Fibroblast of the aortic adventitia (primary cell): ENCODE measurements around the gene PLEKHG1. TPM values are rescaled to one million over a fixed set of nuclear protein-coding genes. Genes with fewer than 3 reads are reported as not detected.

Source experiments
- DNase-seq: peaks from one replicate; pipeline ENCODE4 v3.0.0-alpha.2; 2010; ENCODE audit warnings: low read depth
- H3K4me3 ChIP-seq: 2 replicates; pipeline ENCODE4 v1.5.1; 2011; ENCODE audit warnings: low read depth, mild to moderate bottlenecking, control low read depth, low read length, moderate library complexity
- total RNA-seq: library from RNA; depleted of rRNA; stranded (reverse); fragments of >200 nt; gene quantifications from 2 replicates; pipeline ENCODE4 v1.2.3, GENCODE V29; 2012; ENCODE audit warnings: low replicate concordance
- TF ChIP-seq, protein P1 (sequence below): IDR thresholded peaks from 2 replicates; pipeline ENCODE4 v1.5.1; 2011; ENCODE audit warnings: mild to moderate bottlenecking, low read length, control low read depth, inconsistent platforms; ENCODE audit not compliant: insufficient read depth

Gene PLEKHG1
- total RNA-seq, 1 donor = 3.7 TPM

DNA sequence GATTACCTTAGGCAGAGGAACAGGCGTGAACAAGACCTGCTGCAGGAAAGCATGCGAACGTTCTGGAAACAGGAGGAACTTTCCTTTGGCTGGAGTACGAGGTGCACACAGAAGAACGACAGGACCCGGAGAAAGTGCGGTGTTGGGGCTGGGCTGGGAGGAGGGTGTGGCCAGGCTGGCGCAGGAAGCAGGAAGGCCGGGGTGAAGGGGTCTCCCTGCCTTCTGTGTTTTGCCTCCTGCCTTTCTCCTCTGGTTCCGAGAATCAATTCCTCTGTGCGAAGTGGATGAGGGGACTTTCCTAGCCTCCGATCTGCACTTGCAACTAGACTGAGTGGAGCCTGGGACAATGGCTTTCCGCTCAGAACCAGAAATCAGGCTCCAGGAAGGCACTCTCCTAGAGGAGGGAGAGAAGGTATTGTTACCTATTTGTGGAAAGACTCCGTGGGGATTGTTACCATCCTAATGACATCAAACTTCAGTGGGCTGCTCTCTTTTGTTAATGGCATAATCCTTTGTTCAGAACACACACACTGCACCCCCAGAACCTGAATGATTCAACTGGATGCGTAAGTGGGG is 22.9 kb upstream of the PLEKHG1 start:
- no peak overlapping the region for H3K4me3 ChIP-seq
- no peak for DNase-seq
- TF ChIP-seq, protein P1, sequence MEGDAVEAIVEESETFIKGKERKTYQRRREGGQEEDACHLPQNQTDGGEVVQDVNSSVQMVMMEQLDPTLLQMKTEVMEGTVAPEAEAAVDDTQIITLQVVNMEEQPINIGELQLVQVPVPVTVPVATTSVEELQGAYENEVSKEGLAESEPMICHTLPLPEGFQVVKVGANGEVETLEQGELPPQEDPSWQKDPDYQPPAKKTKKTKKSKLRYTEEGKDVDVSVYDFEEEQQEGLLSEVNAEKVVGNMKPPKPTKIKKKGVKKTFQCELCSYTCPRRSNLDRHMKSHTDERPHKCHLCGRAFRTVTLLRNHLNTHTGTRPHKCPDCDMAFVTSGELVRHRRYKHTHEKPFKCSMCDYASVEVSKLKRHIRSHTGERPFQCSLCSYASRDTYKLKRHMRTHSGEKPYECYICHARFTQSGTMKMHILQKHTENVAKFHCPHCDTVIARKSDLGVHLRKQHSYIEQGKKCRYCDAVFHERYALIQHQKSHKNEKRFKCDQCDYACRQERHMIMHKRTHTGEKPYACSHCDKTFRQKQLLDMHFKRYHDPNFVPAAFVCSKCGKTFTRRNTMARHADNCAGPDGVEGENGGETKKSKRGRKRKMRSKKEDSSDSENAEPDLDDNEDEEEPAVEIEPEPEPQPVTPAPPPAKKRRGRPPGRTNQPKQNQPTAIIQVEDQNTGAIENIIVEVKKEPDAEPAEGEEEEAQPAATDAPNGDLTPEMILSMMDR = no peak

- TF ChIP-seq, protein P1 = no peak
- no peak overlapping the region for H3K4me3 ChIP-seq
- DNase-seq = no peak
Measured at GRCh38 chr6:150579611-150580010, 20.1 kb upstream of the PLEKHG1 start.

DNA sequence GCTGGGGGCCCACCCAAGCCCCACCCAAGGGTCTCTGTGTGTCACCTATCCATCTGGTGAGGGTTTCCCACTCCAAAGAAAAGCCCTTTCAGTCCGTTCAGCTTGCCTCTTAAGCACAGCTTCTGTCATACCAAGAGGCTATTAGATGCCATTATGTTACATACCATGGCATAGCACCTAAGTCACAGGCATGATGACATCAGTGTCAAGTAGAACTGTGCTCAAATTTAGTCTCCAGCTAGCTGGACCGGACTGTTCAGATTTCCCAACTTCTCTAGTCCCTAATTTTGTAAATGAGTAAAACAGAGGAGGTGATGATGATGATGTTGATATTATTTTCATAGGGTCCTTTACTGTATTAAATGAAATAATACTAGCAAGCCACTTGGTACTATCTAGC is 19.2 kb upstream of the PLEKHG1 start:
- H3K4me3 ChIP-seq = no peak overlapping the region
- TF ChIP-seq, protein P1 = no peak
- no peak for DNase-seq

DNA sequence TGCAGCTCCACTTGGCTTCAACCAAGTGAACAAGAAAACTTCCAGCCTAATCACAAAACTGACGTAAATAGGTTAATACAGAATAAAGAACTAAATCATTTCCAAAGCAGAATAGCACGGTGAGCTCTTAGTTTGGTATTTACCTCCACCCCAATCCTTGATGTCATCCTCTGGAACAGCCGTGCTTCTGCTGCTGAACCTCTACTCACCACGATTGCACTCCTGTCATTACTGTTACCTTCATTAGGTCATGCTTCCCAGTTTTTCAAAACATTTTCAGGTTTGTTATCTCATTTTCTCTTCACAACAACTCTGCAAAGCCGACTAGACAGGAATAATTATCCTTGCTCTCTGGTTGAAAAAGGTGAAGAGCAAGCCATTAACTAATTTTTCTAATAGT is 15.6 kb upstream of the PLEKHG1 start:
- DNase-seq = no peak
- H3K4me3 ChIP-seq = no peak overlapping the region
- TF ChIP-seq, protein P1 = no peak

DNA sequence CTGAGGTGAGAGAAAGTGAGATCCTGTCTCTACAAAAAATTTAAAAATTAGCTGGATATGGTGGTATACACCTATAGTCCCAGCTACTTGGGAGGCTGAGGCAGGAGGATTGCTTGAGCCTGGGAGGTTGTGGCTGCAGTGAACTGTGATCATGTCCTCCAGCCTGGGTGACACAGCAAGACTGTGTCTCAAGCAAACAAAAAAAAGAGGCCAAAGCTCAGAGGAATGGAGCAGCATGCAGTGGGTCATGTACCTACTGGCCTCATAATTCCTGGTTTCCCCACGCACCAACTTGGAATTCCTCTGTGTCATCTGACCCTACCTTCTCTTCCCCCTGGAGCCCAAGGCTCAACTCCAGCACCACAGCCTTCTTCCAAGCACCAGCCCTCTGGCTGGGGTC is 15.1 kb upstream of the PLEKHG1 start:
- TF ChIP-seq, protein P1 = no peak
- H3K4me3 ChIP-seq = no peak overlapping the region
- no peak for DNase-seq

DNA sequence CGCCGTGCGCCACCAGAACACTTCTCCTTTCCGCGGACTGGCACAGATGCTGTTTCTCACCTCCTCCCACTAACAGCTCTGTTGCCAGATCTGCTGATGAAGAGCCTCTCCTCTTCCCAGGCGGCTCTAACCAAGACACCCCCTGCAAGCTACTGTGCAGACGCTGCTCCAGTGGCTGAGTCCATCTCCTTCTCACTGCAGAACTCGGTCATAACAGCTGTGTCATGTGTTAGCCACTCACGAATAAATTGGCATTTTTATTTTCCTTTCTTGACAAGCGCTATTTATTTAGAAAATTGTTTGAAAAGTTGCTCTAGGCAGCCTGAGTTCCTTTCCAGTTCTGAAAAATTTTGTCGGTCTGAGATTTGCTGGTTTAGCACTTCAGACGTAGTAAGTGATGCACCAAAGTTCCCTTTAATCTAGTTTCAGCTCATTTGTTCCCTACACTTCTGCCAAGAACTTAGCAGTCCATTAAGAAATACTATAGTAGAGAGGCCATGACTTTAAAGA is 12.8 kb upstream of the PLEKHG1 start:
- no peak for DNase-seq
- TF ChIP-seq, protein P1 = no peak
- no peak overlapping the region for H3K4me3 ChIP-seq

- no peak for DNase-seq
- TF ChIP-seq, protein P1 = no peak
- H3K4me3 ChIP-seq = no peak overlapping the region
Measured at GRCh38 chr6:150587637-150588036, 12.0 kb upstream of the PLEKHG1 start.
